GM10248 (cell line): Measurements from ENCODE around the gene VOPP1.

ENCODE experiments used
- CTCF ChIA-PET: fragments of 300-600 bp; sonication (Branson Sonifier 250); formaldehyde crosslinking; extraction: SDS; loops from one replicate; lab custom pipeline; 2021; ENCODE audit warnings: antibody characterized with exemption; lab: Yijun Ruan, JAX
- POLR2A ChIA-PET: fragments of 350-650 bp; sonication (Branson Sonifier 250); formaldehyde crosslinking; extraction: SDS; loops from one replicate; lab custom pipeline; 2020; ENCODE audit warnings: antibody characterized with exemption; lab: Yijun Ruan, JAX
- DNase-seq: peaks from one replicate; pipeline ENCODE4 v3.0.0; 2012; ENCODE audit errors: extremely low spot score
- CTCF ChIP-seq: IDR thresholded peaks from 2 replicates; pipeline ENCODE4 v1.5.1; 2012; ENCODE audit warnings: mild to moderate bottlenecking, low read depth; ENCODE audit errors: extremely low read depth, missing control alignments, control extremely low read depth

Gene VOPP1

DNA sequence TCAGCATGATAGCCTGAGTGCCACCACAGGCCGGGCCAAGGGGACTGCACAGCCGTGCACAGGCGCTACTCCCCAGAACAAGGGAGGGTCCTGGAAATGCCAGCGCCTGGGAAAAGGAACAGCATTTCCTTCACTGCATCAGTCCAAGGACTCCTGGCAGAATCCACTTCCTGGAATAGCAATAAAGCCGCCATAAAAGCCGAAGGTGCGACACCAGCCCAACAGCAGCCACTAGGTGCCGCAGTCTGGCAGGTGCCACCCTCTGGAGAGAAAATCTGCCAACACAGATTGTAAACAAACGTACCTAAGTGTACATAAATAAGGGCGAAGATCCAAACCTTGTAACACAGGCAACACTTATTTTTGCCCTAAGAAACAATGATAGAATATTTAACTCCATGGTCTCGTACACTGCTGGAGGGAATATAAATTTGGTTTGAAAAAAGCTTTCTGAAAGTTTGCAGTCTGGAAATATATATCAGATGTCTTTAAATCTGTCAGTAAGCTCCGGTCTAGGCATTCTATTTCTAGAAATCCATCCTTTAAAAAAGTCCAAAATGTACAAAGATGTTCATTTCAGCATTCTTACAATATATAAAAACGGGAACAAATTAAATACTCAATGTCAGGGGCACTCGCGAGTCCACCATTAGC is 22.2 kb downstream of the VOPP1 start:
- peak; percentile 45 for TF ChIP-seq CTCF
- ChIA-PET POLR2A (interaction anchor here (2.2 kb wide), 1 partner anchor 16 kb away, joined by 27 read pairs; no protein-coding TSS in a partner anchor), CTCF (interaction anchor here (0.6 to 7.7 kb wide), 6 partner anchors 9 to 47 kb away, joined by 3 to 124 read pairs (median 12); no protein-coding TSS in a partner anchor)
- DNase-seq, result no peak

DNA sequence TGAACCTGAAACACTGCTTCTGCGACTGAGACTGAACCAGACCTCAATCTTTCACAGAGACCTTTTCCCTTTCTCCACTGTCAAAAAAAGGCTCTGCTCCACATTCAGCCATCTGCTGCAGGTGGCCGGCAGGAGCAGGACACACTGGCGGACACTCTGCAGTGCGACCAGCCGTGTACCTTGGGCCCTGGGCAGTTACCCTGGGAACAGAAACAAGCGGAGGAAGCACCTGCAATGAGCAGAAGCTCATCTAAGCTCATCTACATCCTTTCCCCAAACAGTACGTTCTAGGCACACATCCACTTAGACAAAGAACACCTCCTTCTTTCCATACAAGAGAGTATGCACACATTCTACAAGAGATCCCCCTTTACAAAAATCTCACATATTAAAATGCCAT is 22.8 kb downstream of the VOPP1 start:
- DNase-seq, result no peak
- TF ChIP-seq CTCF, result no peak
- POLR2A ChIA-PET, result interaction anchor here (2.2 kb wide), 1 partner anchor 15 kb away, joined by 27 read pairs; no protein-coding TSS in a partner anchor
- CTCF ChIA-PET, result interaction anchor here (1.1 to 7.7 kb wide), 7 partner anchors 9 to 47 kb away, joined by 3 to 124 read pairs (median 7); no protein-coding TSS in a partner anchor

DNA sequence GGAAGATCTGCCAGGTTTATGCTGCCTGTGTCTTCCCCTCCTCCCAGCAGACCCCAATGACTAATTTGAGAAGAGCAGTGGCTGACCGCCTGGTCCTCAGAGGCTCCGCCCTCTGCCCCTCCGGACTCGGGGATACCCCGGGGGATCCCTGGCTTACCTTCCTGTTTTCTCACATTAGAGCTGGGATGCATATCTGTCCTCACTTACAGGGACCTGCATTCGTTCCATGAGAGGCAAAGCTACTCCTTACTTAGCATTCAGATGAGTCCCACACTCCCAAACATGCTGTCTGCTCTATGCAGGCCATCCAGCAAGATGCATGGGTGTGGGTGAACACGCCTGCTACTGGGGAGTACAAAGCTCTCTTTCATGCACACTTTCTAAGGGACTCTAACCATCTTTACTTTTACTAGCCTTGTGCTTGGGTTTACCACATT is 24.0 kb downstream of the VOPP1 start:
- POLR2A ChIA-PET, result interaction anchor here (1.8 to 2.2 kb wide), 3 partner anchors 11 to 14 kb away, joined by 5 to 27 read pairs (median 6); no protein-coding TSS in a partner anchor
- peak; percentile 51 for DNase-seq
- CTCF ChIA-PET, result interaction anchor here (0.9 to 7.7 kb wide), 8 partner anchors 10 to 48 kb away, joined by 3 to 124 read pairs (median 6); no protein-coding TSS in a partner anchor
- no peak for TF ChIP-seq CTCF

DNA sequence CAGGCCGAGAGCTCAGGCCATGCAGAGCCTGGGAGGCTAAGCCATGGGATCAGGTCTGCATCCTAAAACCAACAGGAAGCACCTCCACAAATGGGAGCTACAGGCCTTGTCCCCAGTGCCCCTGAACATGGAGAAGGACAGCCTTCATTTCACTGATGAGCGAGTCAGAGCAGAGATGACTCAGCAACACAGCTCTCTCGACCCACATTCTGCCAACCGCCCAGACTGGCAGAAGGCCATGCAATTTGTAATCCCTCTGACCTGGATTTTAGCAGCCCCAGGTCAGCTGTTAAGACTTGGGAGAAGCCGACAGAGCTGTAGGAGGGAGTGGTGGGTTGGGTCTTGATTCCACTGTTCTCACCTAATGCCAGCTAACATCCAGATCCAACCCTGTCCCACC is 25.5 kb downstream of the VOPP1 start:
- ChIA-PET POLR2A (interaction anchor here (0.6 to 1.9 kb wide), 6 partner anchors 9 to 12 kb away, joined by 3 to 6 read pairs (median 4); no protein-coding TSS in a partner anchor), CTCF (interaction anchor here (0.8 to 7.7 kb wide), 12 partner anchors 8 to 418 kb away, joined by 3 to 124 read pairs (median 5); no protein-coding TSS in a partner anchor)
- no peak for TF ChIP-seq CTCF
- DNase-seq, result no peak

GRCh38 chr7:55545496-55545895 is 26.8 kb downstream of the VOPP1 start:
- no peak for TF ChIP-seq CTCF
- POLR2A ChIA-PET, result interaction anchor here (1.5 to 2.1 kb wide), 2 partner anchors 9 to 11 kb away, joined by 7 to 10 read pairs; no protein-coding TSS in a partner anchor
- CTCF ChIA-PET, result interaction anchor here (0.8 to 7.7 kb wide), 9 partner anchors 9 to 113 kb away, joined by 3 to 124 read pairs (median 7); no protein-coding TSS in a partner anchor

GRCh38 chr7:55540226-55540858 is 32.0 kb downstream of the VOPP1 start:
- ChIA-PET CTCF (interaction anchor here (1.3 to 9.6 kb wide), 3 partner anchors 7 to 32 kb away, joined by 3 to 124 read pairs (median 7); no protein-coding TSS in a partner anchor), POLR2A (no interaction called here)
- no peak for TF ChIP-seq CTCF
- no peak for DNase-seq

More at GRCh38 chr7:55545496-55545895, 26.8 kb downstream of the VOPP1 start:
- no peak for DNase-seq
